GM21423 (cell line): ENCODE data around the gene CSE1L.
"Not testable (repeated sequence)": the region's sequence is repeated elsewhere in the genome, so short reads cannot be mapped to it uniquely, and the experiment has no call there.

Experiments used
- ATAC-seq: cut with Tn5 transposase; IDR thresholded peaks from one replicate; pipeline ENCODE4 v1.9.1; 2021; ENCODE audit warnings: mild to moderate bottlenecking, moderate library complexity; ENCODE audit not compliant: unreplicated experiment

Gene CSE1L

DNA sequence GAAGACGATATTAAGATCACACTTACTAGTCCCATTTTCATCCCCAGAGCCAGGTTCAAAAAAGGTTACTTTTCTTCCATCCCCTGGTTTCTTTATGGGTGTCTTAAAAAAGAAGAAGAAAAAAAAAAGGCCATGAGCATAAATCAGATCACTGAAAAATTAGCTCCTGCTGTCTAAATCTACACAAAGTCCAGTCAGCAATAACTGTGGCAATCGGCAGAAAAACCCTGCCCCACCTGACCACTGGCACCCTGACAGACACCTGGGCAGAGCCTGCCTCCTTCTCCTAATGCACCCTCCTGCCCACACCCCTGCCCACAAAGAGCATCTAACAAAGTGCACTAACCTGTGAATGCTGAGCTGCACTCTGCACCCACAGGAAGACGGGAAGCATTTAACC, 72.2 kb downstream of the CSE1L start:
- ATAC-seq = no peak

DNA sequence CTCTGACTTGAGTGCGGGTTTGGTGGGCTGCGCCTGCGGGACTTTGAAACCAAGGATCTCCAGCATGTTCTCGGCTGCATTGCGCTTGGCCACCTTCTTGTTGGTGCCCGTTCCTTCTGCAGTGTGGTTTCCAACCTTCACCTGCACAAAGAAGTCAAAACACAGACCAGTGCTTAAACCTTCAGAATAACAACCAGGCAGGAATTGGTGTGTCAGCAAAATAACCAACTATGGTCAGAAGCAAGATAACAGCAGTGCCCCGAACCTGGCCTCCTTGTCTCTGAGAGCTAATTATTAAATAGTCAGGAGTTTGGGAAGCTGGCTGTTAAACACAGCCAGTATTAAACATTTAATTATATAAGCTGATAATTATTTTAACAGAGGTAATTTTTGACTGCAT, 73.9 kb downstream of the CSE1L start:
- no peak for ATAC-seq

DNA sequence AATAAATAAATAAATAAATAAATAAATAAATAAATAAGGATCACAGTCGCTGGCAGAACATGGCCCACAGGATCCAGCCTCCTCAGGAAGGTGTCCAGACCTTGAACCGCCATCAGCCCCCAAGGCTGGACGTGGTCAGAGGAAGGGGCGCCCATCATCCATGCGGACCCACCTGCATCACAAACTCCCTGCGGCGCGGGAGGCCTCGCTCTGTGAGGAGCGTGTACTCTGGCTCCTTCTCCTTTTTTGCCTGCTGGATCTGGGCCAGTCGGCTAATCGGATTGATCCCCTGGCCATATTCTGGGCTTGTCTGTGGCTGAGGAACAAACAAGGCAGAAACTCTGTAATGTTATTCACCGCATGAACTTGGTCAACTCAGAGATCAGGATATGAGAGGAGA, 76.8 kb downstream of the CSE1L start:
- ATAC-seq = no peak

DNA sequence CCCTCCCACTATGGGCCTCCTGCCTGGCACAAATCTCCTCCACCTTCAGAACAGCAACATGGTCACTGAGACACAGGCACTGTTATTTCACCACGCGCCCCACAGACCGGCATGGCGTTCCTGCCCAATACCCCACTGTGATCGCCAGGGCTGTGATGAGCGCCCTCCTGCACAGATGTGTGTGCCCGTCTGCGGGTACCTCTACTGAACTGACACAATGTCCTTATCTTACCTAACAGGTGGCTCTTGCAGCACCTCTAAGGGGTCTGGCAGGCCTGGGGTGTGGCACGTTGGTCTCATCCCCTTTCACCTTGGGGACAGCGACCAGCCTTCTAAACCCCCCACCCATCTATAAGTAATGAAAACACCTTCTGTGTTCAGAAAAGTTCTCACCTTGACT, 77.9 kb downstream of the CSE1L start:
- ATAC-seq = no peak

DNA sequence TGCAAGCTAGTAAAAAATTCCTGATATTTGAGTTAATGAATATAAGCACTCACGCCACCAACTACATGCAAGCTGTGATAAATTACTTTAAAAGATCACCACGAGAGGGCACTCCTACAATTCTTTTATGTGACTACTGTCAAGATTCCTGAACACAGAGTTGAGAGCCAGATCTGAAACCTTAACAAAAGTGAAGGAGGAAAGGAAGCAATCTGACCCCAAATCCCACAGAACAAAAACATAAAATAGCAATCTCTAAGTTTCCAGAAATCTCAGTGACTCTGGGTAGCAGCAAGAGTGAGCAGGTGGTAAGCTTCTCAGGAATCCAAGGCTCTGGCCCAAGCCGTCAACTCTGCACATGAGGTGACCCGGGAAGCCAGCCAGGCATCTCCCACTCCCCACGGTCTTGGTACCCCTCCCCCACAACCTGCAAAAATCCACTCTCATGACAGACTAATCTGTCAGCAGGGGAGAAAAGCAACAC, 86.9 kb downstream of the CSE1L start:
- ATAC-seq = no peak

DNA sequence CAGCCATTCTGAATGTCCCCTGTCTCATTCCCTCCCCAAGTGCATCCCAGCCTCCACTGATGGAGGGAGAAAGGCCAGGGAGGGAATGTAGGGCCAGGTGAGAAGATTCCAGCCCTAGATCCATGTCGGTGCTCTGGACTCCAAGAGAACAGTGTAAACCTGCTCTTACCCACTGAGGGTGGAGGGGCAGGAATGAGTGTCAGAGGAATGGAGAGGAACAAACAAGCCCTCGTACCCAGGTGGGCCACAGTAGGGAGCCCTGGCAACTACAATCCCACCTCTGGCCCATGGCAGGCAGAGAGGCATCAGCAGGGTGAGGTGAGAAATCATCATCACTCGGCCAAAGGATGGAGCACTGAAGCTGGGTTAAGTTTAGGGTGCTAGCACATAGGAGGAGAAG, 87.5 kb downstream of the CSE1L start:
- ATAC-seq = no peak

DNA sequence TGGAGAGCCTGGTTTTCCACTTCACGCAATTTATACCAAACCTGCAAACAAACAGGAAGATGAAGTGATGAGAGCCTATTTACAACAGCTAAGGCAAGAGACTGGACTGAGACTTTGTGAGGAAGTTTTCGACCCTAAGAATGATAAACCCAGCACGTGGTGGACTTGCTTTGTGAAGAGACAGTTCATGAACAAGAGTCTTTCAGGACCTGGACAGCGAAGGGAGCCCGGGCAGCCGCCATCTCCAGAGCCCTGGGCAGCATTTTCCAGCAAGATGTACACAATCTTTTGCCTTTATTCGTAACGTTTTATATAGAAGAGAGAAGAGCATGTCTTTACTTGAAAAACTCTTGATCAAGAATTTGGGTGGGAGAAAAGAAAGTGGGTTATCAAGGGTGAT, 88.7 kb downstream of the CSE1L start:
- ATAC-seq = not testable (repeated sequence)

DNA sequence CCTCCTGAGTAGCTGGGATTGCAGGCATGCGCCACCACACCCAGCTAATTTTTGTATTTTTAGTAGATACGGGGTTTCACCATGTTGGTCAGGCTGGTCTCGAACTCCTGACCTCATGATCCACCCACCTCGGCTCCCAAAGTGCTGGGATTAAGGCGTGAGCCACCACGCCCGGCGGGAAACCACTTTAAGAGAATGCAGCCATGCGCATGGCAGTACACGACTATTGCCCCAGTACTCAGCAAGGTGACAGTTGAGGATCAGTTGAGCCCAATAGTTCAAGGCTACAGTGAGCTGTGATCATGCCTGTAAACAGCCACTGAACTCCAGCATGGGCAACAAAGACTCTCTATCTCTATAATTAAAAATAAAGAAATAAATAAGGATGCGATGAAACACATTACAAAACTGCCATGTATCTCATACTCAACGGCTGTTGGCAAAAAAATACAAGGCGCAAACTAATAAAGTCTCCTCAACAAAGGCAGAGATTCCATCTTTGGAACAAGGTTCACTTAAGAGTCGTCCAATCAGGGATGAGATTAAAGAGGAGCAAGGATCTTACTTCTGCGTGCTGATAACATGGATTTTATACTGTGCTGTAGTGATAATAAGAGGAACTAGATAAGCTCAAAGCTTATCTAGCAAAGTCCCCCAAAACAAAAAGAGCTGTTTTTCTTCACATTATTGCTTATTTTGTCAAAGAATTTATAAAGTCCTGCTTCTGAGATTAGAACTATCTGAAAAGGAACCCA, 90.9 kb downstream of the CSE1L start:
- ATAC-seq = no peak

DNA sequence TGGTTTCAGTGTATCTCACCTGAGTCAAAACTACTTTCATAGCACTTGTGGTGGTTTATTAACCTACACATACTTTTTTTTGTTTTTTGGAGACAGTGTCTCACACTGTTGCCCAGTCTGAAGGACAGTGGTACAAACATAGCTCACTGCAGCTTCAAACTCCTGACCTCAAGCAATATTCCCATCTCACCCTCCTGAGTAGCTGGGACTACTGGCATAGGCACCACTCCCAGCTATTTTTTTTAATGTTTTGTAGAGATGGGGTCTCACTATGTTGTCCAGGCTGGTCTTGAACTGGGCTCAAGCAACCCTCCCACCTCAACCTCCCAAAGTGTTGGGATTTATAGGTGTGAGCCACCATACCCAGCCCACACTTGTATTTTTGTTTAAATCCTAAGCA, 92.3 kb downstream of the CSE1L start:
- no peak for ATAC-seq

DNA sequence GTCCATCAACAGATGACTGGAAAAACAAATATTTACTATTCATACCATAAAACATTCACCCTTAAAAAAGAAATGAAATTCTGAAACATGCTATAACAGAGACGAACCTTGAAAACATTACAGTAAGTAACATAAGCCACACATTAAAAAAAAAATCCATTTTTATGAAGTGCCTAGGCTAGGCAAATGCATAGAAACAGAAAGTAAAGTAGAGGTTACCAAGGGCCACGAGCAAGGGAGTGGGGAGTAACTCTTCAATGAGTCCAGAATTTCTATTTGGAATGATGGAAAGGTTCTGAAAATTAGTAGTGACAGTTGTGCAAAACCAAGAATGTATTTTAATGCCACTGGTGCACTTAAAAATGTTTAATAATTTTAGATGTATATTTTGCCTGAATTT, 94.3 kb downstream of the CSE1L start:
- ATAC-seq = no peak

DNA sequence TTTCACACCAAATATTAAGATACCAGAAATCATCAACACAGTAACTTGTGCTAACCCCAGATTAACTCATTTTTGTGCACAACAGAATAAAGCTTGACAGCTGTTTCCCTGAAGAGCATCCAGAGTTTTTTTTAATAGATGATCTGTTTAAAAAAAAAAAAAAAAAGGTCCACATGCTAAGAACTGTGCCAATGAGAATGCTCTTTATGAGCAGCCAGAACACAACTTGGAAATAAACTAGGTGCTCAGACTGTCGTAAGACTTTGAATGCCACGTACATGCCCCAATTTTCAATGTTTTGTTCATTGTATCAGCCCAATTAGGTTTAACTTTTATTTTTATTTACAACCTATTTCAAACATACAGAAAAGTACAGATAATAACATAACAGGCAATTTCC, 94.7 kb downstream of the CSE1L start:
- no peak for ATAC-seq
